Muscle of back (tissue), 11 donors: ENCODE results near the gene YBEY. TPM values are rescaled to one million over a fixed set of nuclear protein-coding genes. Genes with fewer than 3 reads are reported as not detected.
A peak's percentile ranks its signal among the peaks of the same experiment; 100 is the strongest.

Experiments used
- DNase-seq, 3 donors: peaks; one replicate each; pipeline versions ENCODE4 v3.0.0 to v3.0.0-alpha.2; 2013
- polyA plus RNA-seq, 10 donors: library from polyadenylated mRNA; unstranded; fragments of 120-200 nt; gene quantifications; one replicate each; pipeline ENCODE4 v1.2.1, GENCODE V29; 2013; ENCODE audit not compliant: insufficient read length in 10 of 10

The YBEY gene
- polyA plus RNA-seq, 10 donors = 9.4 to 26.0 (median 17.4) TPM

DNA sequence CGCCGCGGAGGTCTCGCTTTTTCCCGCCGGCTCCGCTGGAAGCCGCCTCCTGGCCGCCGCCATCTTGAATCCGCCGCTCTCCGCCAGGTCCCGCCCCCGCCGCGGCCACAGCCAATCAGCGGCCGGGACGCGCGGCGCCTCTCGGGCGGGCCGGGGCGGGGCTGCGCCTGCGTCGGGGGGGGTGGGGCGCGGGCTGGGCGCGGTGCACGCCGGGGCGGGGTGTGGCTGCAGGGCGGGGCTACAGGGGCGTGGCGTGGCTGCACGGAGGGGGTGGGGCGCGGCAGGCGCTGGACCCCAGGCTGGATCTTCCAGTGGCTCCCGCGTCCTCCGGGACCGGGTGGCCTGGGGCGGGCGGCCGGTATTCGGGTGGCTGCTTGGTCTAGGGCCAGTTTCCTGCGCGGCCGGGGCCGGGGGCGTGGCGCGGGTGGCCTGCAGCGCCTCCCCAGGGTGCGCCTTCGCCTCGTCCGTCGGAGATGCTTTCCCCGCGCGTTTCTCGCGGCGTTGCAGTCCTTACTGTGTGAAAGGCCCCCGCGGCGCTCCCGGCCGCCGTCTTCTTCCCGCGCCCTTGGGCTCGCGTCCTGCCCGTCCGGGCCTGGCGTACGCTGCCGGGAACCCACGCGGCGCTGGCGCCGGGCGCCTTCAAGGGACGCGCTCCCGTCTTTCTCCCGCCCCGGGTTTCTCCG is 38.4 kb downstream of the YBEY start:
- DNase-seq = peak; percentile 88 to 94 (median 90)

DNA sequence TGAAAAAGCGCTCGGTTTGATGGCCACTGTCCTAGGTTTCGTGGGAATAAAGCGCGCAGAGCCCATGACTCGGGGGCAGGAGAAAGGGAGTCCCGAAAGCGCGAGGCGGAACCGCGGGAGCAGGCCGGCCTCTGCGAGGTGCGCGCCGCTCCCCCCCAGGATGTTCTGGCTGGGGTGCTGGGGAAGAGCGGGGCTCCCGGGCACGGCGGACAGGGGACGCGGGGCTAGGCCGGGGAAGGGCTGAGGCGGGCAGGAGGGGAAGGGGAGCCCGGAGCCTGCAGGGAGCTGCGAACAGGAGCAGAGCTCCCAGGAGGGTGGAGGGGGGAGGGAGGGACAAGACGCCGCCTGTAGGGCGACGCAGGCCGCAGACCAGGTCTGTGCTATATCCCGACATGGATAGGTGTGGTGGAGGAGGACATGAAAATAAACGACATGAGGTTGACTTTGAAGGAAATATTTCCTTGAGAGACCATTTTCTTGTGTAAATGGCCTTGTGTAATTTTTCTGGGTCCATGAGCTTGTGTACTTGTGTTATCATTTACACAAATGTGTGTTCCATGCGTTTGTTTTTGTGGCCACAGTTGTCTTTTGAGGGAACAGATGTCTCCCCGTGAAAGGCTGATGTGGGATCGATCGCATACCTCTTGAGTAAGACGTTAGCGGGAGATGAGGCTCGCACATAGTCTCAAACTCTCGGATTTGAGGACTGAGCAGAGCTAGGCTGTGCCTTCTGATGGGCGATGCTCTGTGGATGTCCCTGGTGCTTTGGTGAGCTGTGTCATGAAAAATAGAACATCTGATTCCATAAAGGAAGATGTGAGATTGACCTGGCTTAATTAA is 39.2 kb downstream of the YBEY start:
- DNase-seq = peak in 1 of 3 donors; percentile 28

DNA sequence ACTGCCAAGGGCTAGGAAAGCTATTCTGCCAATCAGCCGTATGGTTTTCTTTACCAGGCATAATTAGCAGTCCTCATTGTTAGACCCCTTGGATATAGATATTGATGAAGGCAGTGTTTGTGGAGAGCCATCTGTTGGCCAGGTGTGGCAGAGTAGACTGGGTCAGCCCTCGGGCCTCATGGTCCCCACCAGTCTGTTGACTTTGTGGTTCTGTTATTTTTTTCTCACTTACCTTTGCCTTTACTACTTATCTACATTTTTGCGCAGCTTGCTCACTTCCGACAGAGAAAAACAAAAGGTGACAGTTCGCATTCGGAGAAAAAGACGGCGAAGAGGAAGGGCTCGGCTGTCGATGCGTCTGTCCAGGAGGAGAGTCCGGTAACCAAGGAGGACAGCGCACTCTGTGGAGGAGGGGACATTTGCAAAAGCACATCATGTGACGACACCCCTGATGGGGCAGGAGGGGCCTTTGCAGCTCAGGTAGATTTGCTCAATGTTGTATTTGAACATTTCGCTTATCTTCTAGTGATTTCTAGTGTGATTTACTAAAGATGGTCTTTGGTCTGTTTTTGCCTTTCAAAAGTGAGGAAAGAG is 40.1 kb downstream of the YBEY start:
- no peak for DNase-seq

DNA sequence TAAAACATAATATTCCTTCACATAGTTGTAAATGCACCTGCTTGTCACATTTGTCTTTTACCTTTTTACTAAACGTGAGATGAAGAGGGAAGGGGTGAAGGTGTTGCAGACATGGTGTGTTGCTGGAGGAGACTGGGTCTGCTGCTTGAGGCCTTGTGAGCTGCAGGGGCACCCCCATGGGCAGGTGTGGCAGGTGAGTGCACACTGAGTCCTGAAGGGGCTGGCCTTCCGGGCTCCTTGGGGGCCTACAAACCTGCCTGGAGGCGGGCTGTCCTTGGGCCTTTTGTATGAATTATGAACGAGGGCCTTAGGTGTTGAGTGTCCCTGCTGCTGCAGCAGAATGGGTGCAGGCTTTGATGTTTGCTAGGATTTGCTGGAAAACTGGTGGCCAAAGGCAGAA is 41.6 kb downstream of the YBEY start:
- no peak for DNase-seq

DNA sequence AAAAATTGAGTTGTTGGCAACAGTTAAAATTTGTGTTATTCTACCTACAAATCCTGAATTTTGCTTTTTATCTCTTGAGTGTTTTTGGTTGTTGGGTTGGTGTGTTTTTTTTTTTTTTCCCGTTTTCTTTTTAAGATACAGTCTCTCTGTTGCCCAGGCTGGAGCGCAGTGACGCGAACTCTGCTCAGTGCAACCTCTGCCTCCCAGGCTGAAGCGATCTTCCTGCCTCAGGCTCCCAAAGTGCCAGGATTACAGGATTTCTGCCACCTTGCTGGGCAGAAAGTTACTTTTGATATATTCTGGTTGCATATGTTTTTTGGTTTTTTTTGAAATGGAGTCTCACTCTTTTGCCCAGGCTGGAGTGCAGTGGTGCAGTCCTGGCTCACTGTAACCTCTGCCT is 42.0 kb downstream of the YBEY start:
- no peak for DNase-seq

DNA sequence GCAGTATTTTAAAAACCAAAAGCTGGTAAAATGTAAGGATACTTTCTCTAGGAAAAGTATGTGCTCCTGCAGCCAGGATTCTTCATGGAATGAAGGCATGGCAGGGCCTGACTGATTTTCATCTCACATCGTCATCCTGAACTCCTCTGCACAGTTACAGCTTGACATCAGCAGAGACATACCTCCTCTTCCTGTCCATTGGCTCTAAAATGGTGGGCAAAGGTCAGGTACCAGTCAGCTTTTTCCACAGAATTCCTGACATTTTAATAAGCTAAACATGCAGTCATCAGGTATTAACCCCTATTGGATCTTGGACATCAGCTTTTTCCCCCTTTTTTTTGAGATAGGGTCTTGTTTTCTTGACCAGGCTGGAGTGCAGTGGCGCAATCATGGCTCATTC is 43.7 kb downstream of the YBEY start:
- DNase-seq = no peak

DNA sequence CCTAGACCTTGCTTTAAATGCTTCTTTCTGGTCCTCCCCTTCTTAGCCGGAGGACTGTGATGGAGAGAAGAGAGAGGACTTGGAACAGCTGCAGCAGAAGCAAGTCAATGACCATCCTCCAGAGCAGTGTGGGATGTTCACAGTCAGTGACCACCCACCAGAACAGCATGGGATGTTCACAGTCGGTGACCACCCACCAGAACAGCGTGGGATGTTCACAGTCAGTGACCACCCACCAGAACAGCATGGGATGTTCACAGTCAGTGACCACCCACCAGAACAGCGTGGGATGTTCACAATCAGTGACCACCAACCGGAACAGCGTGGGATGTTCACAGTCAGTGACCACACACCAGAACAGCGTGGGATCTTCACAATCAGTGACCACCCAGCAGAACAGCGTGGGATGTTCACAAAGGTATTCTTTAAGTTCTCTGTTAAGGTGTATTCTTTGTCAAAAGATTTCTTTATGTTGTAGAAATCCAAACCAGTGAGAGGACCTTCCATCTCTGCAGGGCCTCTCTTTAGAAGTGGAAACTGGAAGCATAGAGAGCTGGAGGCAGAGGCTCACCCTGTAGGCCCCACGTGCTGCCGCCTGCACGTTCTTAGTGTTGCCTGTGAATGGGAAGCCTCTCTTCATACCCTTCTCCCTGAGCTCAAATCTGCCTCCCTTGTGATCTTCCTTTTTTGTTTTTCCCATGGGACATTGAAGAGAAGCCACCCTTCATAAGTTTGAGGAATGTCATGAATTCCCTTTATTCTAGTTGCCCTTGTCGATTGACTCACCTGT is 48.4 kb downstream of the YBEY start:
- DNase-seq = no peak

DNA sequence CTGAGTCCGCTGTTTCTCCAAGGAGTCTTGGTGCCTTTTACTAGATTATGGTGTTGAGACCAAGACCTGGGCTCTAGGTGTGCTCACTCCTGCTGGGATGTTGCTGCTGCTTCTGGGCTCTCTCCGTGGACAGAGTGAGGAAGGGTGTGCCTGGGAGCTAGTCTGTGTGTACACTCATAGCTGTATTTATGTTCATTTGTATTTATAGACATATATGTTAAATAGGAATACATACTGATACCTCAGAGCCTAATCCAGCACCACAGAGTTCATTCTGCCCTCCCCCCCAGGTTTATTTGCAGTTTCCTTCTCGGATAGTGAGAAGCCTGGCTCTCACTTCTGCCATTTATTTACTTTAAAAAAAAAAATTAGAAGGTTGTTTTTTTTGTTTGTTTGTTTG is 50.5 kb downstream of the YBEY start:
- DNase-seq = no peak

DNA sequence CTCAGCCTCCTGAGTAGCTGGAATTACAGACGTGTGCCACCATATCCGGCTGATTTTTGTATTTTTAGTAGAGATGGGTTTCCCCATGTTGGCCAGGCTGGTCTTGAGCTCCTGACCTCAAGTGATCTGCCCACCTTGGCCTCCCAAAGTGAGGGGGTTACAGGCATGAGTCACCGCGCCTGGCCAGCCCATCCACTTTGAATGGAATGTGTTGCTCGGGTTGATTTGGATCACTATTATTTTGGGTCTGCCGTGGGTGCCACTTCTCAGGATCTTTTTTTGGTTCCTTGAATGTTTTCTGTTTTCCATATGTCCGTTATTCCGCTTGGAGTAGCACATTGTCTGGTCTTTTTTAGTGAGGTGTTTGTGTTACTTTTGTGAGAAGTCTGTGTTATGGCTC is 54.9 kb downstream of the YBEY start:
- DNase-seq = no peak

DNA sequence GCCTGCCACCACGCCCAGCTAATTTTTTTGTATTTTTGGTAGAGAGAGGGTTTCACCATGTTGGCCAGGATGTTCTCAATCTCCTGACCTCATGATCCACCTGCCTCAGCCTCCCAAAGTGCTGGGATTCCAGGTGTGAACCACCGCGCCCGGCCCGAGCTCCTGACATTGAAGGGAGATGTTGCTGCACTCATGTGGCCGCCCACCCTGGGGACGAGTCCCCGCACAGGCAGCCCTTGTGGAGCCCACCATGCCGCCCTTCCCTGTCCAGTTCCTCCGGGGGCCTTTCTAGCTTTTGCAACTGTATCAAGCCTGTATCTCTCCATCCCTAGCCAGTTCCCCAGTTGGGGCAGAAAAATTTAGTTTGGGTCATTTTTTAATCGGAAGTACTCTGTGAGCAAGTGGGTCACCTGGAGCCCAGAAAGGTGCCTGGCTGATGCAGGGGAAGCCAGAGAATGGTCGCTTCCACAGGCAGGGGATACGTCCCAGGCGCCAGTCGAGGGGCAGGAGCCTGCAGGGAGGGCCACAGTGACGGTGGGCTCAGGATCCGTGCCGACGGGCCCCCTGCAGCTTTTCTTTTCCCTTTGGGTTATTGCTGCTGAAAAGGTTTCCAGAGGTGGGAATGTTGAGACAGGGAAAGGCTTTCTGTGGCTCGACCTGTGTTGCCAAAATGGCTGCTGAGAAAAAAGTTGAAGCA is 58.2 kb downstream of the YBEY start:
- no peak for DNase-seq

DNA sequence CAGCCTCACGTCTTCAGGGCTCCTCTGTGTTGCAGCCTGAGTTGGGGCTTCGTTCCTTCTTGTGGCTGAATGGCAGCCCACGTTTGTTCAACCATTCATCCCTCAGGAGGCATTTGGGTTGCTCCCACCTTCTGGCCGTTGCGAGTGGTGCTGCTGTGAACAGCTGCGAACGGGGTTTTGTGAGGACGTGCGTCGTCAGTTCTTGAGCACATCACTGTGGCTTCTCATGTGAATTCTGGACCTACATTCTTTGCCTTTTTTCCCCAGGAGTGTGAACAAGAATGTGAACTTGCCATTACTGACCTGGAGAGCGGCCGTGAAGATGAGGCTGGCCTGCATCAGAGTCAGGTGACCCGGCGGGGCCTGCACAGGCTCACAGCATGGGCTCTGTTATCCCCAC is 59.7 kb downstream of the YBEY start:
- DNase-seq = no peak

DNA sequence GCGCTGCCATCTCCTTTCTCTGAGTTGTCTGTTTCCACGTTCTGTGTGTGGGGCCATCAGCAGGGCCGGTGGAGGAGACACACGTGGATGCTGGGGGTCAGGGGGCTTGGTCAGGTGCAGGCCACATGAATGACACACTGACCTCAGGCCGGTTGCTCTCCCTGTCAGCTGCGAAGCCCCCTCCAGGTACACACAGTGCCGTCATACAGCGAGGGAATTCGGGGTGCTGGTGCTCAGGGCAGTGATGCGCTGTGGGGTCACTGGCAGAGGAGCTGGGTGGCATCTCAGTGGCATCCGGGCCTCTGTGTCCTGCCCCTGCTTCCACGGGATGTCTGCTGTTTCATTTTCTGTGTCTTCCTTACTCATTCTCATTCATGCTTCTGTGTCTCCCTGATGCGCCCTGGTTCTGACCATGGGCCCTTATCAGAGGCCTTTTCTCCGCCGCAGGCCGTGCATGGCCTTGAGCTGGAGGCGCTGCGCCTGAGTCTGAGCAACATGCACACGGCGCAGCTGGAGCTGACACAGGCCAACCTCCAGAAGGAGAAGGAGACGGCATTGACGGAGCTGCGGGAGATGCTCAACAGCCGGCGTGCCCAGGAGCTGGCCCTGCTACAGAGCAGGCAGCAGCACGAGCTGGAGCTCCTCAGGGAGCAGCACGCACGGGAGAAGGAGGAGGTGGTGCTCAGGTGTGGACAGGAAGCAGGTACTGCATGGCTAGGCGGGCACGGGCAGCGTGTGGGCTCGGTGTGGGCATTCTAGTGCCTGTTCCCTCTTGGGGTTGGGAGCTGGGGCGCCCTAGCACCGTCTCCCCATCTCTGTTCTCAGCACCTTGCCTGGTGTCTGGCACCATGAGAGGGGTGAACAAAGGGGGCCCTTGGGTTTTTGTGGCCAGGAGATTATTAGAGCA is 60.4 kb downstream of the YBEY start:
- no peak for DNase-seq

DNA sequence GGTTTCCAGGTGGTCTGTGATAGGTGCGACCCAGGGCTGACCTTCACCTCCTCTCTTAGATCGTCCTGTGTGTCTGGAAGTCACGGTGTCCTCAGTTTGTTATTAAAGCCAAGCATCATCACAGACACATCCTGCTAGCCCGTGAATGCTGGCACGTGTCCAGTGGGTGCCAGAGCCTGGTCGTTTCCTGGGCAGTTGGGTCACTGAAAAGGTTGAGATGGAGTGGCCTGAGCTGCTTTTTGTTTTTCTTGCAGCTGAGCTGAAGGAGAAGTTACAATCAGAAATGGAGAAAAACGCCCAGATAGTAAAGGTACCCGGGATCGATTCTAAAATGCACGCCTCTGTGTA is 61.0 kb downstream of the YBEY start:
- no peak for DNase-seq

Other genes starting within 250 kb of the YBEY start
- gene COL6A2, start 188.2 kb upstream of the YBEY start, polyA plus RNA-seq = 100 to 1,000 TPM; 464 to 978 (median 662) TPM
- 1 to 10 TPM in 5 of 10 donors, under 1 TPM in 5; 0.35 to 2.5 (median 0.97) TPM for gene FTCD, start 130.8 kb upstream of the YBEY start, polyA plus RNA-seq
- gene SPATC1L, start 101.9 kb upstream of the YBEY start, polyA plus RNA-seq = 10 to 100 TPM in 7 of 10 donors, 1 to 10 TPM in 3; 4.2 to 14.9 (median 10.8) TPM
- gene LSS, start 57.6 kb upstream of the YBEY start, polyA plus RNA-seq = 10 to 100 TPM; 22.0 to 47.1 (median 35.1) TPM
- 10 to 100 TPM; 45.4 to 67.2 (median 58.4) TPM for gene MCM3AP, start 731 bp upstream of the YBEY start, polyA plus RNA-seq
- gene C21orf58, start 37.5 kb downstream of the YBEY start, polyA plus RNA-seq = 10 to 100 TPM in 1 of 10 donors, 1 to 10 TPM in 9; 4.3 to 10.6 (median 6.3) TPM
- 10 to 100 TPM; 41.2 to 83.0 (median 53.0) TPM for gene PCNT, start 37.8 kb downstream of the YBEY start, polyA plus RNA-seq
- gene DIP2A, start 172.5 kb downstream of the YBEY start, polyA plus RNA-seq = 10 to 100 TPM; 16.0 to 40.4 (median 22.3) TPM